HG02798 (cell line): Measurements from ENCODE around the gene SLC28A3.
"Not testable (repeated sequence)": the region's sequence is repeated elsewhere in the genome, so short reads cannot be mapped to it uniquely, and the experiment has no call there.

Experiments used
- ATAC-seq: cut with Tn5 transposase; IDR thresholded peaks from one replicate; pipeline ENCODE4 v1.9.1; 2021; ENCODE audit warnings: mild to moderate bottlenecking; ENCODE audit not compliant: unreplicated experiment, poor library complexity

The SLC28A3 gene

GRCh38 chr9:84340535-84340934, at the start of gene SLC28A3:
TSS of gene SLC28A3 (minus strand) at chr9:84340758. CDS start at chr9:84340633, 125 bp downstream.
- no peak for ATAC-seq

GRCh38 chr9:84390254-84390653, 49.7 kb upstream of the SLC28A3 start:
- not testable (repeated sequence) for ATAC-seq

- no peak for ATAC-seq
These were observed 47.3 kb upstream of the SLC28A3 start for GRCh38 chr9:84387821-84388220.

- no peak for ATAC-seq
These were observed 46.2 kb upstream of the SLC28A3 start for GRCh38 chr9:84386753-84387152.

GRCh38 chr9:84385386-84386040, 45.0 kb upstream of the SLC28A3 start:
- no peak for ATAC-seq

GRCh38 chr9:84384617-84385016, 44.1 kb upstream of the SLC28A3 start:
- ATAC-seq, result no peak

GRCh38 chr9:84383178-84383577, 42.6 kb upstream of the SLC28A3 start:
- ATAC-seq, result no peak

- no peak for ATAC-seq
These were observed 42.2 kb upstream of the SLC28A3 start for GRCh38 chr9:84382720-84383119.

GRCh38 chr9:84381508-84381907, 41.0 kb upstream of the SLC28A3 start:
- ATAC-seq, result no peak

GRCh38 chr9:84379740-84380139, 39.2 kb upstream of the SLC28A3 start:
- no peak for ATAC-seq

- no peak for ATAC-seq
These were observed 35.4 kb upstream of the SLC28A3 start for GRCh38 chr9:84375954-84376353.

GRCh38 chr9:84374516-84374915, 34.0 kb upstream of the SLC28A3 start:
- ATAC-seq, result no peak

GRCh38 chr9:84374013-84374412, 33.5 kb upstream of the SLC28A3 start:
- ATAC-seq, result no peak

- no peak for ATAC-seq
These were observed 31.2 kb upstream of the SLC28A3 start for GRCh38 chr9:84371737-84372136.

GRCh38 chr9:84368601-84369000, 28.0 kb upstream of the SLC28A3 start:
- no peak for ATAC-seq

- not testable (repeated sequence) for ATAC-seq
These were observed 27.2 kb upstream of the SLC28A3 start for GRCh38 chr9:84367726-84368125.

GRCh38 chr9:84366683-84367082, 26.1 kb upstream of the SLC28A3 start:
- ATAC-seq, result no peak

- ATAC-seq, result not testable (repeated sequence)
These were observed 24.4 kb upstream of the SLC28A3 start for GRCh38 chr9:84364894-84365490.

GRCh38 chr9:84361645-84362044, 21.1 kb upstream of the SLC28A3 start:
- no peak for ATAC-seq

GRCh38 chr9:84357275-84357674, 16.7 kb upstream of the SLC28A3 start:
- ATAC-seq, result no peak

GRCh38 chr9:84354035-84354434, 13.5 kb upstream of the SLC28A3 start:
- no peak for ATAC-seq

- no peak for ATAC-seq
These were observed 9.1 kb upstream of the SLC28A3 start for GRCh38 chr9:84349671-84350070.
